Measurements from ENCODE around the gene SH3RF3. TPM values are rescaled to one million over a fixed set of nuclear protein-coding genes. Genes with fewer than 3 reads are reported as not detected.

The SH3RF3 gene
- total RNA-seq, 1 experiment from 2014 or later: 4.9 TPM

- H3K4me3 ChIP-seq (ENCODE audit: low read depth in 2 of 2, low read length in 2 of 2): no peak overlapping the region
- DNase-seq (ENCODE audit: low read depth, low spot score) (no peak), ATAC-seq (0 out of 2 replicates have a peak, but pooled peaks have one; percentile 21)
- CTCF ChIA-PET: no interaction called here
- intact Hi-C loops (cut with micrococcal nuclease; ENCODE audit: unreplicated experiment) (no loop called here), in situ Hi-C loops (cut with HindIII; ENCODE audit: low pct_unique_long_range_greater_than_20kb, low sequenced_read_pairs) (no loop called here)
- no peak overlapping the region for H3K27ac ChIP-seq (ENCODE audit: low read length)
- POLR2A ChIA-PET: no interaction called here
- no peaks in the 10 kb centered on the region for H3K4me1 ChIP-seq (ENCODE audit: control insufficient read depth, insufficient read depth, low read length)
- TF ChIP-seq SIN3A (IDR thresholded peaks at IDR 0.05; ENCODE audit: borderline replicate concordance, insufficient read depth, low read depth, low read length) (no peak), TCF7L2 (IDR thresholded peaks at IDR 0.05; ENCODE audit: low read depth, low read length) (no peak), REST (IDR thresholded peaks at IDR 0.05; ENCODE audit: insufficient read depth in 1 of 2, low read depth in 2 of 2, low read length in 1 of 2) (no peak), CTCF (IDR thresholded peaks at IDR 0.05) (no peak), POLR2AphosphoS5 (IDR thresholded peaks at IDR 0.05; ENCODE audit: low read depth, low read length) (no peak)
- no peaks in the 10 kb centered on the region for H3K36me3 ChIP-seq (ENCODE audit: control insufficient read depth, insufficient read depth, low read length)
- H3K27me3 ChIP-seq (ENCODE audit: control insufficient read depth, insufficient read depth, low read length): no peaks in the 10 kb centered on the region; the same call in 1 of the 2 replicates
- BruUV-seq (replicated peaks): no TSS peak
- H3K9me3 ChIP-seq (ENCODE audit: control insufficient read depth, insufficient read depth, low read depth, low read length): no peaks in the 10 kb centered on the region
These were observed 48.9 kb upstream of the SH3RF3 start for GRCh38 chr2:109080109-109080508.

- Histone ChIP-seq H3K4me3 (ENCODE audit: low read depth in 2 of 2, low read length in 2 of 2) (no peak overlapping the region), H3K36me3 (ENCODE audit: control insufficient read depth, insufficient read depth, low read length) (no peaks in the 10 kb centered on the region), H3K9me3 (ENCODE audit: control insufficient read depth, insufficient read depth, low read depth, low read length) (no peaks in the 10 kb centered on the region), H3K27ac (ENCODE audit: low read length) (no peak overlapping the region), H3K27me3 (ENCODE audit: control insufficient read depth, insufficient read depth, low read length) (no peaks in the 10 kb centered on the region; the same call in 1 of the 2 replicates), H3K4me1 (ENCODE audit: control insufficient read depth, insufficient read depth, low read length) (no peaks in the 10 kb centered on the region)
- in situ Hi-C loops (cut with HindIII; ENCODE audit: low pct_unique_long_range_greater_than_20kb, low sequenced_read_pairs): no loop called here
- intact Hi-C loops (cut with micrococcal nuclease; ENCODE audit: unreplicated experiment): no loop called here
- no peak for ATAC-seq
- ChIA-PET POLR2A (no interaction called here), CTCF (no interaction called here)
- no TSS peak for BruUV-seq (replicated peaks)
- DNase-seq (ENCODE audit: low read depth, low spot score): no peak
- no peak for TF ChIP-seq CTCF (IDR thresholded peaks at IDR 0.05)
- TF ChIP-seq TCF7L2 (IDR thresholded peaks at IDR 0.05; ENCODE audit: low read depth, low read length): no peak
- TF ChIP-seq REST (IDR thresholded peaks at IDR 0.05; ENCODE audit: insufficient read depth in 1 of 2, low read depth in 2 of 2, low read length in 1 of 2): no peak
These were observed 48.2 kb upstream of the SH3RF3 start for GRCh38 chr2:109080757-109081156.

Measured in Panc1 (cell line).